ENCODE measurements around the gene TNFRSF1A.

Gene TNFRSF1A

DNA sequence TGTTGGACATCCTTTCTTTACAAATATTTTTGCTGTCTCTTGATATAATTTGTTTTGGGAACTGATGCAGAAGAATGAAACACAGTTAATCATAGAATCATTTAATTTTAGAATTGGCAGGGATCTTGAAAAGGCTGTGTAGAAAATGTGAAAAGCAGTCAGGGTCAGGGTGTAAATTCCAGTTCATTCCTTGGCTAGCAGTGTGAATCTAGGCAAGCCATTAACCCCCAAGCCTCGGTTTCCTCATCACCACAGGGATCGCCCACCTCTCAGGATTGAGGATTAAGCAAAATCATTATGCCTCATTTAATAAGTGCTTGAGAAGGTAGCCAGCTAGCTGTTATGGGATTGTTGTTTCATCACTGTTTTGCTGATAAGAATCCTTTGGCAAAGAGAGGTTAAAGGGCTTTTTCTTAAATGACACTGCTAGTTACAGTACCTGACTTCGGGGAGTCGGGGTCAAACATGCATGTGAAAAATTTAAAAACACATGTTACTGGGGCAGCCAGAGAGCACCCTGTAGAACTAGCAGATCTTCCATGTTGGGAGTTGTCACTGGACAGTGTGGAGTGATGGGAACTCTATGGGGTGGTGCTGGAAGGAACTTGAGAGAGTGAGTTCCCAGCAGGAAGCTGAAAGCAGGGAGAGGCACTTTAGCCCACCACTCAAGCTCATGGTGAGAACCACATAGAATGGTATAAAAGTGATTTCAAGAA, 10.7 kb downstream of the TNFRSF1A start:
- TF ChIP-seq, protein P1, sequence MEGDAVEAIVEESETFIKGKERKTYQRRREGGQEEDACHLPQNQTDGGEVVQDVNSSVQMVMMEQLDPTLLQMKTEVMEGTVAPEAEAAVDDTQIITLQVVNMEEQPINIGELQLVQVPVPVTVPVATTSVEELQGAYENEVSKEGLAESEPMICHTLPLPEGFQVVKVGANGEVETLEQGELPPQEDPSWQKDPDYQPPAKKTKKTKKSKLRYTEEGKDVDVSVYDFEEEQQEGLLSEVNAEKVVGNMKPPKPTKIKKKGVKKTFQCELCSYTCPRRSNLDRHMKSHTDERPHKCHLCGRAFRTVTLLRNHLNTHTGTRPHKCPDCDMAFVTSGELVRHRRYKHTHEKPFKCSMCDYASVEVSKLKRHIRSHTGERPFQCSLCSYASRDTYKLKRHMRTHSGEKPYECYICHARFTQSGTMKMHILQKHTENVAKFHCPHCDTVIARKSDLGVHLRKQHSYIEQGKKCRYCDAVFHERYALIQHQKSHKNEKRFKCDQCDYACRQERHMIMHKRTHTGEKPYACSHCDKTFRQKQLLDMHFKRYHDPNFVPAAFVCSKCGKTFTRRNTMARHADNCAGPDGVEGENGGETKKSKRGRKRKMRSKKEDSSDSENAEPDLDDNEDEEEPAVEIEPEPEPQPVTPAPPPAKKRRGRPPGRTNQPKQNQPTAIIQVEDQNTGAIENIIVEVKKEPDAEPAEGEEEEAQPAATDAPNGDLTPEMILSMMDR (IDR thresholded peaks at IDR 0.05; ENCODE audit: insufficient read depth, low read depth, low read length, missing control alignments) = no peak
- DNase-seq (ENCODE audit: low read depth) = no peak
- H3K4me3 ChIP-seq (ENCODE audit: low read length) = no peak overlapping the region

GRCh38 chr12:6330192-6330591, 11.7 kb downstream of the TNFRSF1A start:
- no peak for DNase-seq (ENCODE audit: low read depth)

GRCh38 chr12:6329703-6330064, 12.2 kb downstream of the TNFRSF1A start:
- H3K4me3 ChIP-seq (ENCODE audit: low read length) = no peak overlapping the region
- TF ChIP-seq, protein P1 (IDR thresholded peaks at IDR 0.05; ENCODE audit: insufficient read depth, low read depth, low read length, missing control alignments) = no peak
- DNase-seq (ENCODE audit: low read depth) = no peak

More at GRCh38 chr12:6330192-6330591, 11.7 kb downstream of the TNFRSF1A start:
- TF ChIP-seq, protein P1 (IDR thresholded peaks at IDR 0.05; ENCODE audit: insufficient read depth, low read depth, low read length, missing control alignments) = no peak
- H3K4me3 ChIP-seq (ENCODE audit: low read length) = no peak overlapping the region

DNA sequence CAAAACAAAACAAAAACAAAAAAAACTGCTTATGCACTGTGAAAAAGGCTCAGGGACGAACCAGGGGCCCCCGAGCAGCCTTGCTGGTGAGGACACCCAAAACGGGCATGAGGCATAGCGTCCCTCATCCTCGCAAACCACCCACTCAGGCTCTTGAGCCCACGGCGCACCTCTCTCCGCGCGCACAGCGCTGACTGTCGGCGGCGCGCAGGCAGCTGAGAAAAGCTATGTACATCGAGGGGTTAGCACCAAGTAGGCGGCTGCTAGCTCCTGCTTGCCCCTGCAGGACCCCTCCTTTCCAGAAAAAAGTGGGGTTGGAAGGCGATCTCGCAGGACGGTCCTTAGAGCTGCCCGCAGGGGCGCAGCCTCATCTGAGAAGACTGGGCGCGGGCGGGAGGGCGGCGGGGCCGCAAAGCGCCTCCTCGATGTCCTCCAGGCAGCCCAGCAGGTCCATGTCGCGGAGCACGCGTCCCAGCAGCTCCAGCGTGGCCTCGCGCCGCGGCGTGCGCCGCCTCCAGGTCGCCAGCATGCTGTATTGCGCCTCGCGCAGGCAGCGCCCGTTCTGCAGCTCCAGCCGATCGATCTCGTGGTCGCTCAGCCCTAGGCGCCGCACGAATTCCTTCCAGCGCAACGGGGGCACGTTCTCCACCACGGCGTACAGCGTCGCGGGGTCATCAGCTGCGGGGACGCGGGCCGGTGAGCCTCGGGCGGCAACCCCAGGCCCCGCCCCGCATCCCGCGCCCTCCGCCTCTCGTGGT, 12.8 kb downstream of the TNFRSF1A start:
- DNase-seq (ENCODE audit: low read depth) = no peak
- H3K4me3 ChIP-seq (ENCODE audit: low read length) = no peak overlapping the region
- TF ChIP-seq, protein P1 (IDR thresholded peaks at IDR 0.05; ENCODE audit: insufficient read depth, low read depth, low read length, missing control alignments) = no peak

- DNase-seq (ENCODE audit: low read depth) = no peak
- TF ChIP-seq, protein P1 (IDR thresholded peaks at IDR 0.05; ENCODE audit: insufficient read depth, low read depth, low read length, missing control alignments) = no peak
- no peak overlapping the region for H3K4me3 ChIP-seq (ENCODE audit: low read length)
These were observed 13.7 kb downstream of the TNFRSF1A start for GRCh38 chr12:6328045-6328779.

GRCh38 chr12:6327229-6328041, 14.4 kb downstream of the TNFRSF1A start:
- DNase-seq (ENCODE audit: low read depth) = no peak
- H3K4me3 ChIP-seq (ENCODE audit: low read length) = no peak overlapping the region
- TF ChIP-seq, protein P1 (IDR thresholded peaks at IDR 0.05; ENCODE audit: insufficient read depth, low read depth, low read length, missing control alignments) = no peak
